NCI-H1436 treated with DMSO at 0.1 percent for 48 hours (cell line): ENCODE data around the gene PARD6G.

Source experiments
- DNase-seq: peaks from one replicate; lab custom pipeline; 2025; lab: John Stamatoyannopoulos, UW

Gene PARD6G

DNA sequence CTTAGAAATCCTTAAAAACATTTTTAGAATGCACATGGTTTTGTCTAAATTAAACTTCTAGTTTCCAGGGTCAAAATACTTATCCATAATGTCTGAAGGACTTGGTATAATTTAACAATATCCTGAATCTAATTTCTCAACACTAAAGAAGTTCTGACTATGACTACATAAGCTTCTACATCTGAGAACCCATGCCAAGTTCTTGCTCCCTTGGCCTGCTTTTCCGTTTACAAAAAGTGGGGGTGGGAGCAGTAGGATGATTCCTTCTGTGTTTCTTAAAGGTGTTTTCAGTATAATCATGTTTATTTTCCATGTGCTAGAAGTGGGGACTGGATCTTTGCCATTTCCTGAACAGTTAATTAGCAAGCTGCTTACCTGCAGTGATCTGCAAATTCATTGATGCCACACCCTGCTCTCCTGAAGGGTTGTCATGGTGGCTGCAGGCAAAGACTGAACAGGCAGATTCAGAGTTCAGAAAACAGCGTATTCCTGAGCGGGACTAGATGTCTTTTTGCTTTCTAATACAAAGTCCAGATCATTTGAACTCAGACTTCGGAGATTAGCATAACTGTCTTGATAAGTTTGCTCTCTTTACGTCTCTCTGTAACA, 102.0 kb downstream of the PARD6G start:
- peak; percentile 3 for DNase-seq

DNA sequence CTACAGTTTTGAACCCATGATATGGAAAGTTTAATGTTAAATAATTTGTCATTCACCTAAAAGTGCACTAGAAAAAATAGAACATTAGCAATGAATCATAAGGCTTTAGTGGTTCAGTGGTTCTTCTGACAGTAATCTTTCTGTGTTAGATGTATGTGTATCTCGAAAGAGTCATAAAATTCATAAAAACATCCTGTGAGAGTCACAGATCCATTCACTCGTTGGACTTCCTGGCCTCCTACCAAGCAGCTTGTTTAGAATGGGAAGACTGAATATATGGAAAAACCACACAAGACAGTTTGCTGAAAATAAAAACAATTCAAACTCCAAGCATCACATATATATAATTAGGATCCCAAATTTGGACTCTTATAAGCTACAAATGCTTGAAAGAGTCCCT, 103.4 kb downstream of the PARD6G start:
- no peak for DNase-seq

- DNase-seq, result no peak
Observed at GRCh38 chr18:80140455-80140985, 106.8 kb downstream of the PARD6G start.

- DNase-seq, result no peak
Observed at GRCh38 chr18:80137976-80138375, 109.3 kb downstream of the PARD6G start.

GRCh38 chr18:80137137-80137536, 110.2 kb downstream of the PARD6G start:
- DNase-seq, result no peak

GRCh38 chr18:80136679-80137078, 110.6 kb downstream of the PARD6G start:
- no peak for DNase-seq

DNA sequence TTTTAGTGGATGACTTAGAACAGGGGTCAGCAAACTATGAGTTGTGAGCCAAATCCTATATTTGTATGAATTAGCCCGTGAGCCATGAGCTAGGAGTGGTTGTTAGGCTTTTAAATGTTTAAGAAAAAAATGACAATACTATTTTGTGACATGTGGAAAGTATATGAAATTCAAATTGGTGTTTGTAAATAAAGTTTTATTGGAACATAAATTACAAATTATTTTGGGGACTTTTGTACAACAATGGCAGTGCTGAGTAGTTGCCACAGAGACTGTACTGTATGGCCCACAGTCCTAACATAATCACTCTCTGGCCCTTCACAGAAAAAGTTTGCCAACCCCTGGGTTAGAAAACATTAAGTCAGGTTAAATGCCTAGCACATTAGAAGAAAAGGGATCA, 112.2 kb downstream of the PARD6G start:
- no peak for DNase-seq

DNA sequence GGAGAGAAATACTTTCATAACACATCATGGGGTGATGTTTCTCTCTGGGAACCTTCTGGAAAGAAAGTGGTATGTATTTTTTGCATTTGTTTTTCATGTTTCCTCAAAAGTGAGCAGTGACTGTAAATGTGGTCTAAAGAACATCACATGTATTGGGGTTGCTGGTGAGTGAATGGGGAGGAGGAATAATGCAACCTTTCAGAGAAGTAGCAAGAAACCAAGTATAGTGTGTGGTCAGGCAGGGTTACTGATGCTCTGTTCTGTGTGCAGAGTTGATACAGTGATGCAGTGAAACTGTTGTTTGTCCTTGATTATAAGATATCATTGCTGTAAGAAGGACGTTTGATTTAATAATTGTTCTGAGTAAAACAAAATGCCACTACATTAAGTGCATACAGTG, 114.2 kb downstream of the PARD6G start:
- DNase-seq, result no peak

DNA sequence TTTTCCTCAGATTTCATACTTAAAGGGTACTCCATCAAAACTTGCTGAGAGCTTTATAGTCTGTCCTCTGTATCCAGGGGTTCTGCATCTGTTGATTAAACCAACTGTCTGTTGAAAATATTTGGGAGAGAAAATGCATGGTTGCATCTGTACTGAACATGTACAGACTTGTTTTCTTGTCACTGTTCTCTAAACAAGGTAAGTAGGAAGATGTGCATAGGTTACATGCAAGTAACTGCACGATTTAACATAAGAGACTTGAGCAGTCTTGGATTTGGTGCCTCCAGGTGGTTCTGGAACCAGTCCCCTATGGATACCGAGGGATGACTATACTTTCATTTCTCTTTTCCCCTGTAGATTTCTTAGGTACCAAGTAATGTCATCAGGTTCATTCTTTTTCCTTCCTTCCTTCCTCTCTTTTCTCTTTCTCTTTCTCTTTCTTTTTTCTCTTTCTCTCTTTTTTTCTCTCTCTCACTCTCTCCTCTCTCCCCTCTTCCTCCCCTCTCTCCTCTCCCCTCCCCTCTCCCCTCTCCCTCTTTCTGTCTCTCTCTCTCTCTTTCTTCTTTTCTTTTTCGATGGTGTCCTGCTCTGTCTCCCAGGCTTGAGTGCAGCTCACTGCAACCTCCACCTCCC, 115.0 kb downstream of the PARD6G start:
- no peak for DNase-seq

DNA sequence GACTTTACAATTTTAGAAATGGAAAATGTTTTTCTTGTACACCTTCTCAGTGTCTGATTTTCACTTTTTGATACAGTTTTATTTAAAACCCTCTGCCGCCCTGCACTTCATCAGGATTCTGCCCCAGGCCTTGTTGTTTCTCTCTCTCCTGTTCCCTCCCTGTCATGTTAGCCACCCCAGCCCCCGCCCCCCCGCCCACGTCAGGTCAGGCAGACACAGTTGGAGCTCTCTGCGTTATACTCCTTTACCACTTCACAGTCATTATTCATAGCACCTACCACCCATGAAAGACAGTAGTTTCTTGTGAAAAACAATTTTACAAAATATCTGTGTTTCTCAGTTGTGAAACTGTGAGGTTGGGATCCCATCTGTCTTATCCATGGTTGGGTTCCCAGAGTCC, 116.8 kb downstream of the PARD6G start:
- no peak for DNase-seq

DNA sequence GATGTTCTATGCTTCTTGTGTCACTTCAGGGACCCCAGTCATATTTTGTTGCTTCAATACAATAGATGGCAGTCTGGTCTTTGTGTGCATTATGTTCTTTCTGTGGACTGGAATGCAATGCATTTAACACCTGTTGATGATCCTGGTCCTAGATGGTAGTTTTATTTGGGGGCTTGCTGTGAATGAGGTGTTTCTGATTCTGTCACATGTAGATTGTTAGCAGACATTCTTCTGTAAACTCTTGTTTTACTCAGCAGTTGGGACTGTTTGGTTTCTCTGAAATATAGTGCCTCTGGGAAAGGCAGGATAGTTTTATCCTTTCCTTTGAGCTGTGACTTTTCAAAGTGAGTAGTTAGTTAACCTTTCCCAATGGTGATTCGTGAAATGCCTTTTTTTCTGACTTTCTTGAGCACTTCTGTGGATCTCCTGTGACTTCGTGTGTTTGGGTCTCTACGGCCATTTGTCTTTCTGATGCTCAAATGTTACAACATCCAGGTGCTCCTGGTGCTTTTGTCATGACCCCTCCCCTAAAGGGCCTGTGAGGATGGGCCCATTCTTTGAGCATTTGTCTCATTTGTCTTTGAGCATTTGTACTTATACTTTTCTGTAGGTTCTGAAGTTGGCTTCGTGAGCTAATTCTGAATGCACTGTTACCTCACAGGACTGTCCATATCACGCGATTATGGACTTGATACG, 117.5 kb downstream of the PARD6G start:
- no peak for DNase-seq

DNA sequence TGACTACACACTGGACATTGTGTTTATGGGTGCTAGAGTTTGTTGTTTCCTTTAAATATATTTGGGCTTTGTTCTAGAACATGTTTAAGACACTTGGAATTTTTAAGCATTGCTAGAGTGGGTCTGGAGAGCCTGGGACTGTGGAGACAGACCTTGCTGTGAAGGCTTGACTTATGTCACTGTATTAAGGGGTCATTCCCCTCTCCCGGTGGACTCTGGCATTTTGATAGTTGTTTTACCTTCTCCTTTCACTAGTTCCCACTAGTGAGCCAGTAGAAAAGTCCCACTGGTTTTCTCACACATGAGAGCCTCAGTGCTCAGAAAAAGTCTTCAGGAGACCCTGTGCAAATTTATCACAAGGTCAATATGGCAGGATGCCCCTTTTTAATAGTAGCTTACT, 119.7 kb downstream of the PARD6G start:
- DNase-seq, result no peak

DNA sequence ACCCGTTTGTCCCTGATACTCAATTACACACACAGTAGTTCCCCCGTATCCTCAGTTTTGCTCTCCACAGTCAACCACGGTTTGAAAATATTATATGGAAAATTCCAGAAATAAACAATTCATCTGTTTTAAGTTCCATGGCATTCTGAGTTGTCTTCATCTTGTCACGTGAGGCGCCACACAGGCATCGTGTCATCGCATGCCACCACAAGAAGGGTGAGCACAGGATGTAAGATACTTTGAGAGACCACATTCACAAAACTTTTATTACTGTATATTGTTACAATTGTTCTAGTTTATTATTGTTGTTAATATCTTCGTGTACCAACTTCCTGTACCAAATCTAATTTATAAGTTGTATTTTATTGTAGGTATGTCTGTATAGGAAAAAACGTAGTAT, 120.5 kb downstream of the PARD6G start:
- no peak for DNase-seq

DNA sequence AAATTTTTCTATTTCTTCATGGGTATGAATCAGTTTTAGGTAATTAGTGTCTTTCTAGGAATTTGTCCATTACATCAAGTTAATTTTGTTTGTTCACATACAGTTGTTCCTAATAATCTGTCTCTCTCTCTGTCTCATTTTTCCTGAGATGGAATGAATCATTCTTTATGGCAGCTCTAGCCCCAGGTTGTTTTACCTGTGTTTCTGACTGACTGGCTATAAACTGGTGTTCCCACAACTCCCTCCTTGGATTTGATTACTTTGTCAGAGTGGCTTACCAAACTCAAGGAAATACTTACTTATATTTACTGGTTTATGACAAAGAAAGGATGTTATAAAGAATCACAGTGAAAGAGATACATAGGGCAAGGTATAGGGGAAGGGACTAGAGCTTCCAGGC, 123.2 kb downstream of the PARD6G start:
- DNase-seq, result no peak

GRCh38 chr18:80120932-80121331, 126.4 kb downstream of the PARD6G start:
- DNase-seq, result no peak

DNA sequence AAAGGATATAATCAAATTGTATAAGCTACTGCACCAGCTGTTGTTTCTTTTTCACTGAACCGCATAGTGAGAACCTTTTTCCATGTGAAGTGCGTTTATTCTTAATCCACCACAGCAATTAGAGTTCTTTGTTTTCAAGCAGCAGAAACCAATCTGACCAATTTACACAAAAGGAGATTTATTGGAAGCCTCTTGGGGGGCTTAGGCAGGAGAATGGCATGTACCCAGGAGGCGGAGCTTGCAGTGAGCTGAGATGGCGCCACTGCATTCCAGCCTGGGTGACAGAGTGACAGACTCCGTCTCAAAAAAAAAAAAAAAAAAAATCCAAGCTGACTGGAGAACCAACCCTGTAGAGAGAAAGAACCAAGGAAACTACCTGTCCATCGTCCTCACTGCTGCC, 128.2 kb downstream of the PARD6G start:
- peak; percentile 56 for DNase-seq

DNA sequence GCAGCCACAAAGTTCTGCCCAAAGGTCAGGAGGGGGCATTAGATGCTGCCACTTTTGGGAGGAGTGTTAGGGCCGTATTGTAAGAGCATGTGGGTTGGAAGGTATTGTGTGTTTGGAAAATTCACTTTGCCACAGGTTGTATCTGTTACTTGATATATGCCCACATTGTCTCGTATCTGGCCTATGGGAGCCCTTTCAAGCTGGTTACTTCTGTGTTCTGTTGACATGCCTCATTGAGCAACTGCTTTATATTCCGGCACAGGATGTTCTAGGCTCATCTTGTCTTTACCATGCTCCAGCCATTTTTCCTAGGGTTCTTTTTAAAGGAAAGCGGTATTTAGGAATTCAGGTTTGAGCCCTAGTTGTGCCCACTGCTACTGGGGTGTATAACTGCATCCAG, 132.3 kb downstream of the PARD6G start:
- DNase-seq, result no peak

DNA sequence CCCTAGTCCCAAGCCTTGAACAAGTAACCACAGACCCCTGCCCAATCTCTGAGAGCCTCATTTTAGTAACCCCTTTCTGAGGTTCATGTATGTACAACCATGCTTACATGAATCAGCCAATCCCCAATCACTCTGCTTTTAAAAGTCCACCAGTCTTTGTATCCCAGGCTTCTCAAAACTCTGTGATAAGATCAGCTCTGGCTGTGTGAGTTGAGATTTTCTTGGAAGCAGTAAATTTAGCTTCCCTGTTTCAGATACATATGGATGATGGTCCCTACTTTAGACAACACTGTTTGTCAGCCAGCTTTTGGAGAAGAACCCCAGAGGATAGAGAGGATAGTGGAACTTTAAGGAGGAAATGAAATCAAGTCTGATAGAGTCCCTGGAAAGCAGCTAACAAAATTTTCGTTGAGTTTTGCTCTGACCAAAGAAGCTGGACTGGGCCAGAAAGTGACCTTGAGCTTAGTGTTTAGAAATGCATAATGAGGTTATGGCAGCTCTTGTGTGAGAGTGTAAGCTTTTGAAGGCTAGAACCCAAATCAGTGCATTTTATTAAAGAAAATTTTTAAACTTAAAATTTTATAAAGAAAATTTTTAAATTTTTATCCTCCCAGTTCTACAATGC, 134.6 kb downstream of the PARD6G start:
- no peak for DNase-seq

DNA sequence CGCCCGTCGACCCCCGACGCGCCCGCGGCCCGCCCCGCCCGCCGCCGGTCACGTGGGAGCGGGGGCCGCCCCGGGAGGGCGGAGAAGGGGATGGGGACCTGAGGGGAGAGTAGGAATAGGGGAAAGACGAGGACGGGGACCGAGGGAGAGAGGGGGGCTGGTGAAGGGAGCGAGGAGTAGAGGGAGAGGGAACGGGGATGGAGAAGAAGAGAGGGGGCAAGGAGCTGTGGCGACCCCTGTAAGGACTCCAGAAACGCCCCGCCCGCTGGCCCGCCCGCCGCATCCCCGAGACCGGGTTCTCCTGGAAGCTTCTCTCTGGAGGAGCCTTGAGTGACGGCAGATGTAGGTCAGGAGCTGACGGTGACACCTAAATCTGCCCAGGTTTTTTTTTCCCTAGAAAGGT, 137.6 kb downstream of the PARD6G start:
- DNase-seq, result no peak

DNA sequence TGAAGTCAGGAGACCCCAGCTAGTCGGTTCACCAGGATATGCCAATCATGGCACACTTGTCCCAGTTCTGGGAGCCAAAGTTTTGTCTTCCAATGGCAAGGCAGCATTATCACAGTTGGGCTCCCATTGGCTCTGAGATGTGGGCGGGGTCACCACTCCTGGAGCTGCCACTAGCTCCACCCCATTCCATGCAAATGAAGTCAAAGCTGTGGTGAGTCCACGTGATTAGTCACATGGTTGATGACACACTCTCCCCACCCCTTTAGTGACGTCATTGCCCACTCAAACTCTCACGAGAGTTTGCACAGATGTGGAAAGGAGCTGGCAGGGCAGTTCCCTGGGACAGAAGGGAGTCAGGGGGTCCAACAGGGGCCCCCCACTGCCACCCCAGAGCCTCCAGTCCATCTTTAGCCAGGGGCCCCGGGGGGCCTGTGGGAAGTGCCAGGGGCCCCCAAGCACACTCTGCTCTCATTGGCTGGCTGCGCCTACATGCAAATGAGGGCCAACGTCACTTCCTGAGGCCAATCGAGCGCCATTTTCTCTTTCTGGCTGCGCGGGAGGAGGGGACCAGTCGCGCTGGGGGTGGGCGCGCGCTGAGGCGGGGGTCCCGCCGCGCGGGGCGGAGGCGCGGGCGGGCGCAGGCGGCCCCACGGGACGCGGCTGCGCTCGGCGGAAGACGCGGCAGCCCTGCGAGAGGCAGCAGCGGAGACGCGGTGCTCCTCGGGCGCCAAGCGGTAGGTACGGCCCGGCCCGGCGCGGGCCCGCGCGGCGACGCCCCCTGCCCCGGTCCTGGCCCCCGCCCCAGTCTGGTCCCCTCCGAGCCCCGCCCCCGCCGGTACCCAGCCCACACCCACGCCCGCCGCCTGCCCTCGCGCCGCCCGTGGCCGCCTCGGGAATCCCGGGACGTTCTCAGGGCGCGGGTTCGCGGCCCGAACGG, 138.3 kb downstream of the PARD6G start, which contains the start of gene ADNP2:
Gene ADNP2, plus strand, starts transcription at position 524 of the 937 bp plus-strand sequence. CDS start 8,281 bp downstream, outside the sequence.
- peak; percentile 82 for DNase-seq

GRCh38 chr18:80108121-80108536, 139.2 kb downstream of the PARD6G start:
- DNase-seq, result no peak

DNA sequence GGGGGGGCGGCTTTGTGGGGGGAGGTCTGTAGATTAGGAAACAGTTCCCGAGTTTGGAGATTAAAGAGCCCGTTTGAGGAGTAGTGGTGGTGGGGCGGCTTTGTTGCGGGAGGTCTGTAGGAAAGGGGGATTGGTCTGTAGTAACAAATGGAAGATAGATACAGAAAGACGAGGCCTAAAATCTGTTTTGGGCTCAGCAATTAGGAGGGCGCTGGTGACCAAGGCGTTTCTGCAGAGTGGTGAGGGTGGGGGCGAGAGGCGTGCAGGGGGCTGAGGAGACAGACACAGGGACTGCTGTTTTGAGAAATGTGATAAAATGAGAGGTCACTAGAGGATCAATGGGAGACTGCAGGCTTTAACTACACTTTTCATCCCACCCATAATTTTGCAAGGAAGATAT, 139.9 kb downstream of the PARD6G start:
- DNase-seq, result no peak
